Nucleus accumbens (tissue), 56 donors: ENCODE measurements around the gene TBC1D16.

Experiments used
- DNase-seq, 56 donors: peaks; one replicate each; lab custom pipeline; 2025; lab: John Stamatoyannopoulos, UW

TBC1D16 gene

DNA sequence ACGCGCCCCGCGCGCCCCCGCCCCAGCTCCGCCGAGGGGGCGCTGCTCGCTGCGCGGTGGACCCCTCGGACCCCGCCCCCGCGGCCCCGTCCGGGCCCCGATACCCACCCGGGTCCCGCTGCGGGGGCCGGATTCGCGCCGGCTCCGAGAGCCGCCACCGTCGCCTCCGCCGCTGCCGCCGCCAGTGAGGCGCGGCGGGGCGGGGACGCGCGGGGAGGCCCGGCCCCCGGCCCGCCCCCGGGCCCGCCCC lies at the start of gene TBC1D16:
Gene TBC1D16, minus strand, starts transcription at position 186 of the 250 bp plus-strand sequence. CDS start 22,325 bp downstream, outside the sequence.
- DNase-seq = no peak

- DNase-seq = no peak
These were observed 49.1 kb upstream of the TBC1D16 start for GRCh38 chr17:80084773-80085172.

DNA sequence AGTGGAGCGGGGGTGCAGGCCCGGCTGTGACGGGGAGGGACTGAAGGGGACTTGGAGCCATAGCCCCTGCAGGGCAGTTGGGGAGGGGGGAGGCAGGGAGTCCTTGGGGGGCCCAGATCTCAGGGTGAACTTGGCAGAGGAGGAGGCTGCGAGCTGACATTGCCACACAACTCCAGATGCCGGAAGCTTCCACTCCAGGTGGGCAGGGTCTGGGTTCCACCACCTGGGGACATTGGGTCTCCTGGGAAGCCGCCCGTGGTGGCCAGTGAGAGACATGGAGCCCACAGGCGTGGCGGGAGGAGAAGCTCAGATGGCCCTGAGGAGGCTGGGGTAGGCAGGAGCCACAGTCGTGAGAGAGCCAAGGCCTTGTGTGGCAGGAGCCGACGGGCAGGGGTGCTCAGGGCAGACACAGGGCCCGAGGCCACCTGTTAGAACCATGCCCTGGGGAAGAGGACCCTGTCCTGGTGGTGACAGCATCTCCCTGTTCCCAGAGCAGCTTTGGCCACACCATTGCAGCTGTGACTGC lies 47.5 kb upstream of the TBC1D16 start:
- DNase-seq = no peak

- DNase-seq = peak in 33 of 56 donors; percentile 3 to 63 (median 26)
These were observed 46.9 kb upstream of the TBC1D16 start for GRCh38 chr17:80082403-80083135.

GRCh38 chr17:80081596-80081995 lies 45.9 kb upstream of the TBC1D16 start:
- DNase-seq = no peak

GRCh38 chr17:80080081-80080480 lies 44.4 kb upstream of the TBC1D16 start:
- DNase-seq = no peak

DNA sequence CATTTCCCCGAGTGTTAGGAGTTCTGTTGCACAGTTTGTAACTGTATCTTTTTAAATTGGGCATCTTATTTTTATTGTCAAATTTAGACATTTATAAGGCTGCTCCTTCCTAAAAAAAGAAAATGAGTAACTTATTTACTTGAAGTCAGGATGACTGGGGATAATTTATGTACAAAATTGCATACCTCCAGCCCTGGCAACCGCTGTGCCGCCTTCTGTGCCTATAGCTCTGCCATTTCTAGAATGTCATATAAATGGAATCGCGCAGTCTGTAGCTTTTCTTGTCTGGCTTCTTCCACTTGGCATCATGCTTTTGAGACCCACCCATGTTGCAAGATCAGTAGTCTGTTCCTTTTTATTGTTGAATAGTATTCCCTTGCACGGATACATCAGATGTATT lies 36.7 kb upstream of the TBC1D16 start:
- DNase-seq = no peak

DNA sequence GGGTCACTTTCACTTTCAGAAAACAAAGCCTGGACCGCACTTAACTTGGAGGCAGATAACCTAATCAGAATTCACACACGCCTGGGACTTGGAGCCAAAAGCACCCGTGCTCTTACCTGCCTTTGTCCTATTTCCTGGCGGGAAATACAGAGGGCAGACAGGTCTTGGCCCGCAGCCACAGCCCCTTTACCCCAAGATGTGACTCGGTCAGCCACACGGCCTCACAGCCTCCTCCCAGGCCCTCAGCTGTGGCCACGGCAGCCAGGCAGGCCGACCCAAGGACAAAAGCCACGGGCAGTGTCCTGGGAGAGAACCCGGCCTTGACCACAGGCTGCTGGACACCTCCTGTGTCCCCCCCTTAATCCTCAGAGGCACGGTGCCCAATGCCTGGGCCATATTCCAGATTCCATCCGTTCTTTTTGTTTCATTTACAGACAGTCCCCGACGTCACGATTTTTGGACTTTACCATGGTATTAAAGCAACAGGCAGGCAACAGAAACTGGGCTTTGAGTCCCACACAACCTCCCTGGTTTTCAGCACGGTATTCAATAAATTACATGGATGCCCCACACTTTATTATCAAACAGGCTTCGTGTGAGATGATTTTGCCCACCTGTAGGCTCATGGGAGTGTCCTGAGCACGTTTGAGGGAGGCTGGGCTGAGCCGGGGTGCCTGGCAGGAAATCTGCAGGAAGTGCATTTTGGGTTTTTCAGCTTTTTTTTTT lies 35.6 kb upstream of the TBC1D16 start:
- DNase-seq = peak in 35 of 56 donors; percentile 10 to 68 (median 37)

GRCh38 chr17:80070375-80071115 lies 34.9 kb upstream of the TBC1D16 start:
- DNase-seq = no peak

DNA sequence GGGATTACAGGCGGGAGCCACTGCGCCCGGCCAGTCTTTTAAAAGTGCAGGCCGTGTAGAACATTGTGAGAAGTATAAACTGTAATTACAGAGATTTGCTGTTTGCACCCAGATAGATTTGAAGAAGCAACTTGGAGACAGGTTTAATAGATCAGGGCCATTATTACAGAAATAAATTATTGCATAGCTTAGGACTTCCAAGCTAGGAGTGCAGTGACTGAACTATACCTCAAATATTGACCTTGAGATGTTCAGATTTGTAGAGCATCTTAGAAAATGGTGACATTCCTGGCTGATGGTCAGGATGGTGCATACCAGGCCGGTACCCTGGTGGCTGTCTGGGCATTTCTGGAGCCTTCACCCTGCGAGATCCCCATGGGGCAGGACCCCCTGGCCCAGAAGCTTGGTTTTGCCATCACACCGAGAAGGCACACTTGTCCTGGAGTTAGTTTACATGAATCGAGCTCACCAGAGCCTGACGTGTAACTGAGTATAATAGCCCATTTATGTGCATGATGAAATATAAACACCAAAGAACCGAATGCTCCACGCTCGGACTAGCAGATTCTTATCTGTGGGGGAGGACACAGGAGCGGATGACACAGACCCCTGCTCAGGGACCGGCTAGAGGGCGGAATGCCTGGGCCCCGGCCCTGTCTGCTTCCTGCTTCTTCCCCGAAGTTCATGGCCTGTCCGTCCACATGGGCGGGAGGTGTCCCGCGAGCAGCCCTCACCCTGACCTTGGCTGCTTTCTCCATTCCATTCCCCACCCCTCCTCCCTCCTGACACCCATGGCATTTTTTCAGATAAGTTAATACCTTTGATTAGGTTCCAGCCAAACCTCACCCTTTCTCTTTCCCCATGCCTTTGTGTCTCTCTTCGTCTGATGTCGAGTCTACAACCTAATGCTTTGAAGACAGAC lies 32.9 kb upstream of the TBC1D16 start:
- no peak for DNase-seq

DNA sequence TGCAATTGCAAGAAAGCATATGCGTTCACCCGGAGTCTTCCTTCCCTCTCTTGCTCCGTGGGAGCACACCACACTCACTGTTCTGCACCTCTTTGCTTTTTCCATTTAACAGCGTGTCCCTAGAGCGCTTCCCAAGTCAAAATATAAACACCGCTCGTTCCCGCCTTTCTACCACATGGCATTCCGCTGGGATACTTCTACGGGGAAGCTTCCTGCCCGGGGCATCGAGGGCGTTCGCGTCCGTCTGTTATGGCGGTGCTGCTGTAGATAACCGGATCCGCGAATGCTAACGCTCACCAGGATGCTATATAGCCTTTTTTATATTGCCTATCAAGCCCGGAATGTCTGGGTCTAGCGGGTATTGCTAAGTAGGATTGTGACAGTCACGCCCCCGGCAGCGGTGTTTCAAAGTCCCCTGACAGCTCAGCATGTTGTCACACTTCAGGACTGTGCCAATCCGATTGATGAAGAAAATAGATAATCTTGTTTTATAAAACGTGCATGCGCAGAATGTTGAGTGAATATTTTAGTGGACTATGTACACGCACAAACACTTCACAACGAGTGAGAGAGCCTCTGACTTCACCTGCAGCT lies 31.8 kb upstream of the TBC1D16 start:
- DNase-seq = no peak

- no peak for DNase-seq
These were observed 30.0 kb upstream of the TBC1D16 start for GRCh38 chr17:80065478-80066170.

- no peak for DNase-seq
These were observed 29.0 kb upstream of the TBC1D16 start for GRCh38 chr17:80064696-80065095.

GRCh38 chr17:80063830-80064585 lies 28.3 kb upstream of the TBC1D16 start:
- peak in 8 of 56 donors; percentile 2 to 49 (median 34) for DNase-seq

GRCh38 chr17:80061421-80061820 lies 25.7 kb upstream of the TBC1D16 start:
- no peak for DNase-seq

GRCh38 chr17:80060644-80061043 lies 25.0 kb upstream of the TBC1D16 start:
- no peak for DNase-seq

DNA sequence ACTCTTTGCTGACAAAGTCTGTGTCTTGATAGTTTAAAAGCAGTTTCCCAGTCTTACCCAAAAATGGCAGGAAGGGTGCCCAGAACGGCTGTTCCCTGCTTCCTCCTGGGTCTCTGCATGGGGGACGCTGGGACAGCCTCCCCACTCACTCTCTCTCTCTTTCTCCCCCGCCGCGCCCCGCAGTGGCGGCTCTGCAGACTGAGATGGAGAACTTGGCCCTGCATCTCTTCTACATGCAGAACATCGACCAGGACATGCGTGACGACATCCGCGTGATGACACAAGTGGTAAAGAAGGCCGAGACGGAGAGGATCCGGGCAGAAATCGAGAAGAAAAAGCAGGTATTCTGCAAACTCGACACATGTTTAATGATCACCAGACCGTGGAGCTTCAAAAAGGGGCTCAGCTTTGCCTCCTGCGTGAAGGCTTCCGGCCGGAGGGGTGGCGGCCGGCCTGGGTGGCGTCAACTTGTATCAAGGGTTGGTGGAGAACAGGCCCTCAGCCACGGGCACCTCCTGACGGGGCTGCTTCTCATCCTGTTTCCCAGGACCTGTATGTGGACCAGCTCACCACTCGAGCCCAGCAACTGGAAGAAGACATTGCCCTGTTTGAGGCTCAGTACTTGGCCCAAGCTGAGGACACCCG lies 22.8 kb upstream of the TBC1D16 start:
- no peak for DNase-seq

- DNase-seq = no peak
These were observed 19.9 kb upstream of the TBC1D16 start for GRCh38 chr17:80055597-80055996.
